ENCODE measurements around the gene C2CD4A.

DNA sequence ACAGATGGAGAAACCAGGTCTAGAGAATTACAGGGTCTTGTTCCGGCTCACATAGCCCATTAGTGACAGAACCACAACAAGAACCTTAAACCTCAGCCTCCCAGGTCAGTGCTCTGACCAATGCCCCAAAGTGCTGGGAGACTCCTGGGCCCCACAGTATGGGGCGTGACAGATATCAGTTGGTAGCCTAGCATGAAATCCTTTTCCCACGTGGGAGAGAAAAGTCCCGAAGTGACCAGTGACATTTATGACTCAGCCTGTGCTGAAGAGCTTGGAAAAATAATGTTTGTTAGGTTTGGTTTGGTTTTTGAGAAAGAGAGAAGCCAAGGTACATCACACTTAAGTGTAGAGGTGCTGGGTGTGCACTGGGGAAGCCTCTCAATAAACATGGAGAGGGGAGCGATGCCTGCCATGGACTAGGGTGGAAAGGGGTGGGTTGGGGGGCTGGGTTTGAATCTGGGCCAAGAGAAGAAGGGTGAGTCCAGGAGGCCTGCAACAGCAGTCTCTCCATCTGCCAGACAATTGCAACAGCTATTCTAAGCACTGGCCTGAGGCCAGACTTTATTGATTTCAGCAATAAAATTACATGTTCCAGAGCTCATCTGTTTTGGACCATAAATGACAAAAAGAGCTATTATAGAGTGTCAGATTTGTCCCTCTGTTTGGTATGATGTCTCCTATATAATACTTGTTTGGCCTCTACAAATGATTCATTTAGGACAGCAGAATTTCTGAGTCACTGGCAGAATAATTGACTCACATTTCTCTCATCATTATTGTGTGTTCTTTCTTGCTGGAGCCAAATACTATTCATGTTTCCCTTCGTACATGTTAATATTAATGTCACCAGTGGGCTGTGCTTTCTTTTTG is 43.4 kb downstream of the C2CD4A start:
- TF ChIP-seq, protein P1, sequence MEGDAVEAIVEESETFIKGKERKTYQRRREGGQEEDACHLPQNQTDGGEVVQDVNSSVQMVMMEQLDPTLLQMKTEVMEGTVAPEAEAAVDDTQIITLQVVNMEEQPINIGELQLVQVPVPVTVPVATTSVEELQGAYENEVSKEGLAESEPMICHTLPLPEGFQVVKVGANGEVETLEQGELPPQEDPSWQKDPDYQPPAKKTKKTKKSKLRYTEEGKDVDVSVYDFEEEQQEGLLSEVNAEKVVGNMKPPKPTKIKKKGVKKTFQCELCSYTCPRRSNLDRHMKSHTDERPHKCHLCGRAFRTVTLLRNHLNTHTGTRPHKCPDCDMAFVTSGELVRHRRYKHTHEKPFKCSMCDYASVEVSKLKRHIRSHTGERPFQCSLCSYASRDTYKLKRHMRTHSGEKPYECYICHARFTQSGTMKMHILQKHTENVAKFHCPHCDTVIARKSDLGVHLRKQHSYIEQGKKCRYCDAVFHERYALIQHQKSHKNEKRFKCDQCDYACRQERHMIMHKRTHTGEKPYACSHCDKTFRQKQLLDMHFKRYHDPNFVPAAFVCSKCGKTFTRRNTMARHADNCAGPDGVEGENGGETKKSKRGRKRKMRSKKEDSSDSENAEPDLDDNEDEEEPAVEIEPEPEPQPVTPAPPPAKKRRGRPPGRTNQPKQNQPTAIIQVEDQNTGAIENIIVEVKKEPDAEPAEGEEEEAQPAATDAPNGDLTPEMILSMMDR (IDR thresholded peaks at IDR 0.05 in 8 of 11, conservative IDR thresholded peaks at IDR 0.05 in 3 of 11) = no peak
- TF ChIP-seq POLR2A (IDR thresholded peaks at IDR 0.05) = no peak
